GM21367 (cell line): ENCODE measurements around the gene CCDC175.

Source experiments
- ATAC-seq: cut with Tn5 transposase; IDR thresholded peaks from one replicate; pipeline ENCODE4 v1.9.1; 2021; ENCODE audit not compliant: unreplicated experiment

Gene CCDC175

DNA sequence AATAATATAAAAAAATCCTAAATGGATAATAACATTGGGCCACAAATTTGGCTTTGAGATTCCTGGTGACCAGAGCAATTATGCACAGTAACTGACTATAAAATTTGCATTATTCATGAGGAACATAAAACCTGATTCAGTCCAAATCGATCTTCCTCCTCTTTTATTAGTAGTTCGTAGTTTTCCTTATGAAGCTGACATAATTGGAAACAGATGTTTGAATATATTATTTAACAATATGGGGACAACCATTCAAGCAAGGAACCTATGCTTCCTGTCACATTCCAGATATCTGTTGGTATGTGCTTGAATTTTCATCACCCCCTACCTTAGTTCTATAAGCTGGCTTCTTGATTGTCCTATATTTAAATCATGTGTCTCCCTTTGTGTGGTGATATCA is 34.9 kb downstream of the CCDC175 start:
- no peak for ATAC-seq

DNA sequence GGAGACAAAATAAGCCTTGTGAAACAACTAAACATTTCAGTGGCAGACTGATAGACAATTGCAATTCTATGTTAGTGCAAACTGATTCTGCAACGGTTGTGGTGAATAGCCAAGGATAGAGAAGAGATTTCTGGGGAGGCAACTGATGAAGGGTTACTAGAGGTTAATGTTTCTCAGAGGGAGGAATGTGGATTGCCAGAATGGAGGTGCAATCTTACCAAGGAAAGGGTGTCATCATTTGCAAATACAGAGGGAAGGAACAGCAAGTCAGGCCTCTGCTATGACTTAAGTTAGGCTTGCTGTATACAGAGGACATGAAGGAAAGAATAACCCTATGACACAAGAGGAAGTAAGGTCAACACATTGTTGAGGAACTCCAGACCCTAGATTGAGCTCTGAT is 35.8 kb downstream of the CCDC175 start:
- ATAC-seq = no peak

- ATAC-seq = no peak
Observed at GRCh38 chr14:59538936-59539335, 37.7 kb downstream of the CCDC175 start.

DNA sequence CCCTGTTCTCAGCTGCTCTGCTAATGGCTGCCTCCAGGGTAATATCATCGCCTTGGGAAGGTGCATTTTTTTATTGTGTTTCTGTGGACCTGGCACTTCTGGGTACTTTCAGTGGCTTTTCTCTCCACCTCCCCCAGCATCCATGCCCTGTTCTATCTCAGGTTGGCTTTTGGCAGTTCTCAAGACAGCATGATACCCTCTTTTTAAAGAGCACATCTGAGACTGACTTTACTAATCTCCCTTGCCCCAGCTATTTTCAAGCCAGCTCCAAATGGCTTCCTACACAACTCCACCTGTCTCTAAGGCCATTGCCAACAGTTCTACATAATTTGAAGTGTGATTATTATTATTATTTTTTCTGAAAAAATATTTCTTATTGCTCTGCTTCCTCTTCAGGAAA is 39.1 kb downstream of the CCDC175 start:
- no peak for ATAC-seq

- ATAC-seq = no peak
Observed at GRCh38 chr14:59534361-59534987, 42.1 kb downstream of the CCDC175 start.

GRCh38 chr14:59532419-59532818 is 44.2 kb downstream of the CCDC175 start:
- ATAC-seq = no peak

- ATAC-seq = no peak
Observed at GRCh38 chr14:59530349-59530748, 46.3 kb downstream of the CCDC175 start.

GRCh38 chr14:59529189-59529588 is 47.4 kb downstream of the CCDC175 start:
- no peak for ATAC-seq

GRCh38 chr14:59520224-59520623 is 56.4 kb downstream of the CCDC175 start:
- ATAC-seq = no peak

- no peak for ATAC-seq
Observed at GRCh38 chr14:59511916-59512575, 64.6 kb downstream of the CCDC175 start.

DNA sequence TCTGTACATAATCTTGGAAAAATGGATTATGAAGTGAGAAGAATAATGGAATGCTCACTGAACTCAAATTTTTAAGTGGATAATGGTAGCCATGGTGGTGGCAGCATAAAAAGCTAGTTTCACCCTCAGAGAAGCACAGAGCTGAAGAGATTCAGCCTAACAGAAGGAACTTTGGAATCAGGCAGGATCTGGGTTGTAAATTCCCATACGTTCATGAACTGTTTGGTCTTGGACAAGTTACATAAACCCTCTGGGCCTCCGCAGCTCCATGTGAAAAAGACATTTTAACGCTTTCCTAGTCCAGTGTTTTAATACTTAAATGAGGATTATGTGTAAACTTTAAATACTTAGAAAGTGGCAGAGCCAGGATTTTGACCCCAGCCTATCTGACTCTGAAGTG is 65.6 kb downstream of the CCDC175 start:
- no peak for ATAC-seq

DNA sequence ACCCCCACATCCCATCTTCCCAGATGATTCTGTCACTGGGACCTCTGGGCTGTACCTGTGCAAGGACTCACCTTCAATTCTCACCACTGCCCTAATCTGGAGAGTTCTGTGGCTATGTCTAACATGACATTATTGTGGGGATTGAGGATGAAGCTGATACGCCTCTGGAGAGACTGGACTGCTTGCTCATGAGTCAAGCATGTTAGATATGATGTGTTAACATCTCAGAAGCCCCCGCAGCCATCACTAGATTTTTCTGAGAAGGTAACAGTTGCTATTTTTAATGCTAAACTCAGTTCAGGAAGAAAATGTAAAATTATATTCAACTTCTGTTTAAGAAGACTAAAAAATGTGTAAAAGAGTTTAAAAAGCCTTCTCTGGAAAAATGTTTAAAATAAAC is 66.6 kb downstream of the CCDC175 start:
- ATAC-seq = no peak

- ATAC-seq = no peak
Observed at GRCh38 chr14:59509101-59509500, 67.5 kb downstream of the CCDC175 start.

- ATAC-seq = no peak
Observed at GRCh38 chr14:59507752-59508103, 68.9 kb downstream of the CCDC175 start.

- ATAC-seq = peak; percentile 87
Observed at GRCh38 chr14:59507063-59507751, 69.4 kb downstream of the CCDC175 start.

- ATAC-seq = no peak
Observed at GRCh38 chr14:59503256-59503655, 73.4 kb downstream of the CCDC175 start.

DNA sequence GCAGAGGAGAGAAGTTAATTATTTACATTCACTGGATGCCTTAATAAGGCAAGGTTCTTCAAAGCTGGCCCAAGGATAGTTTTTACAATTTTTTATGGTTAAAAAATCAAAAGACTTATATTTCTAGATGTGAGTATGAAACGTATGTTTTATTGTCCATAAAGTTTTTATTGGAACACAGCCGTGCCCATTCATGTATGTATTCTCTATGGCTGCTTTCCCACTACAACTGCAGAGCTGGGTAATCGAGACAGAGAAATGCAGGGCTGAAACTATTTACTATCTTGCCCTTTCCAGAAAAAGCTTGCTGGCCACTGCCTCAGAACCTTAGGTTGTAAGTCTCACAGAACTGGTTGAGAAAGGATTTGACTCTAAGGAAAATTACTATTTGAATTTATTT is 75.9 kb downstream of the CCDC175 start:
- no peak for ATAC-seq

DNA sequence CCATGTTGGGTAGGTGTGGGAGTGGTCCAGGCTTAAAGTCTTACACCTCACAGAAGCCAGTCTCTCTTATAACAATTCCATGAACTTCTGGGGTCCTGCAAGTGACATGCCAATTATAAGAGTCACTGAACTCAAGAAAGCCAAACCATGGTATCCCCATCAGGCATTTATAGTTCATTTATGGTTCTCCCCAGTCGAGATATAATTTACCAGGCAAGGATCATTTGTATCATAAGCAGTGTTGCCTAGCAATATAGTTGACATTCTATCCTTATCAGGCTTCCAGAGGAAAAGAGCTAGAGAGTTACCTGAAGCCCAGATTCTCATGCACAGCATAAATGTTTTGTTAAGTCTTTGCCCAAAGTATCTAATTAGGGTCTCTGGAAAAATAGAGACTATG is 84.2 kb downstream of the CCDC175 start:
- no peak for ATAC-seq

- no peak for ATAC-seq
Observed at GRCh38 chr14:59490756-59491155, 85.9 kb downstream of the CCDC175 start.

- ATAC-seq = peak; percentile 30
Observed at GRCh38 chr14:59484639-59485175, 91.9 kb downstream of the CCDC175 start.

- ATAC-seq = peak; percentile 81
Observed at GRCh38 chr14:59483819-59484638, 92.6 kb downstream of the CCDC175 start, which contains the start of the genes JKAMP and L3HYPDH. TSS of gene JKAMP (plus strand) at chr14:59484517. CDS start at chr14:59484590, 73 bp downstream. TSS of gene L3HYPDH (minus strand) at chr14:59484408. CDS start at chr14:59484316, 92 bp downstream.
